Mononuclear cell (primary cell): Measurements from ENCODE around the gene INPP5K. TPM values are rescaled to one million over a fixed set of nuclear protein-coding genes. Genes with fewer than 3 reads are reported as not detected.
"Not testable (repeated sequence)": the region's sequence is repeated elsewhere in the genome, so short reads cannot be mapped to it uniquely, and the experiment has no call there.

ENCODE experiments used
- H3K27me3 ChIP-seq: 2 replicates; pipeline ENCODE4 v1.6.0; 2011; ENCODE audit warnings: low read length, control low read depth; ENCODE audit not compliant: insufficient read depth
- H3K4me1 ChIP-seq: 2 replicates; pipeline ENCODE4 v1.5.1; 2011; ENCODE audit warnings: mild to moderate bottlenecking, low read length, control low read depth; ENCODE audit not compliant: insufficient read depth
- H3K4me3 ChIP-seq: 2 replicates; pipeline ENCODE4 v1.5.1; 2011; ENCODE audit warnings: mild to moderate bottlenecking, low read length, moderate library complexity
- H3K9me3 ChIP-seq: 2 replicates; pipeline ENCODE4 v1.5.1; 2011; ENCODE audit warnings: low read depth, mild to moderate bottlenecking, control low read depth, low read length
- total RNA-seq: library from RNA; depleted of rRNA; stranded (reverse); fragments of >200 nt; gene quantifications from one replicate; pipeline ENCODE4 v1.2.3, GENCODE V29; 2012

The INPP5K gene
- total RNA-seq, 1 donor: 102 TPM

GRCh38 chr17:1526876-1527275 is 10.5 kb upstream of the INPP5K start:
- H3K9me3 ChIP-seq, H3K4me3 ChIP-seq, H3K27me3 ChIP-seq, H3K4me1 ChIP-seq: not testable (repeated sequence)

GRCh38 chr17:1522626-1523025 is 6.2 kb upstream of the INPP5K start:
- Histone ChIP-seq H3K27me3 (no peaks in the 10 kb centered on the region), H3K4me3 (no peak overlapping the region), H3K4me1 (peaks cover 6% of the 10 kb centered on the region), H3K9me3 (no peaks in the 10 kb centered on the region)

- H3K27me3 ChIP-seq: no peaks in the 10 kb centered on the region
- H3K9me3 ChIP-seq: no peaks in the 10 kb centered on the region
- H3K4me1 ChIP-seq: peaks cover 11% of the 10 kb centered on the region
- H3K4me3 ChIP-seq: no peak overlapping the region
Observed at GRCh38 chr17:1521086-1521640, 4.8 kb upstream of the INPP5K start.

- Histone ChIP-seq H3K4me1 (peaks cover 25% of the 10 kb centered on the region), H3K27me3 (no peaks in the 10 kb centered on the region), H3K9me3 (no peaks in the 10 kb centered on the region), H3K4me3 (no peak overlapping the region)
Observed at GRCh38 chr17:1519678-1520077, 3.3 kb upstream of the INPP5K start.

- H3K27me3 ChIP-seq: no peaks in the 10 kb centered on the region
- no peak overlapping the region for H3K4me3 ChIP-seq
Observed at GRCh38 chr17:1518410-1518809, 2.0 kb upstream of the INPP5K start.

GRCh38 chr17:1515640-1516387 is 598 bp downstream of the INPP5K start:
- Histone ChIP-seq H3K9me3 (no peaks in the 10 kb centered on the region), H3K27me3 (no peaks in the 10 kb centered on the region), H3K4me1 (peaks cover 28% of the 10 kb centered on the region), H3K4me3 (peak overlapping the region; percentile 92)

More at GRCh38 chr17:1518410-1518809, 2.0 kb upstream of the INPP5K start:
- Histone ChIP-seq H3K4me1 (peaks cover 28% of the 10 kb centered on the region), H3K9me3 (no peaks in the 10 kb centered on the region)

- H3K4me3 ChIP-seq: no peak overlapping the region
- H3K27me3 ChIP-seq: no peaks in the 10 kb centered on the region
- no peaks in the 10 kb centered on the region for H3K9me3 ChIP-seq
- H3K4me1 ChIP-seq: peaks cover 20% of the 10 kb centered on the region
Observed at GRCh38 chr17:1512351-1512750, 4.1 kb downstream of the INPP5K start.

GRCh38 chr17:1511756-1512321 is 4.6 kb downstream of the INPP5K start:
- Histone ChIP-seq H3K9me3 (no peaks in the 10 kb centered on the region), H3K4me1 (peaks cover 17% of the 10 kb centered on the region), H3K4me3 (no peak overlapping the region), H3K27me3 (no peaks in the 10 kb centered on the region)

- H3K9me3 ChIP-seq: no peaks in the 10 kb centered on the region
- H3K27me3 ChIP-seq: no peaks in the 10 kb centered on the region
- no peak overlapping the region for H3K4me3 ChIP-seq
- peaks cover 17% of the 10 kb centered on the region for H3K4me1 ChIP-seq
Observed at GRCh38 chr17:1511290-1511689, 5.1 kb downstream of the INPP5K start.

GRCh38 chr17:1509290-1509881 is 7.0 kb downstream of the INPP5K start:
- H3K9me3 ChIP-seq: no peaks in the 10 kb centered on the region
- H3K4me1 ChIP-seq: peaks cover under 1% of the 10 kb centered on the region
- H3K27me3 ChIP-seq: no peaks in the 10 kb centered on the region
- H3K4me3 ChIP-seq: no peak overlapping the region

- not testable (repeated sequence) for H3K4me3 ChIP-seq, H3K4me1 ChIP-seq, H3K27me3 ChIP-seq, H3K9me3 ChIP-seq
Observed at GRCh38 chr17:1508709-1509108, 7.7 kb downstream of the INPP5K start.

- no peaks in the 10 kb centered on the region for H3K27me3 ChIP-seq
- no peaks in the 10 kb centered on the region for H3K4me1 ChIP-seq
- H3K4me3 ChIP-seq: no peak overlapping the region
- no peaks in the 10 kb centered on the region for H3K9me3 ChIP-seq
Observed at GRCh38 chr17:1506649-1507267, 9.7 kb downstream of the INPP5K start.

GRCh38 chr17:1505586-1505985 is 10.8 kb downstream of the INPP5K start:
- Histone ChIP-seq H3K4me1 (no peaks in the 10 kb centered on the region), H3K27me3 (no peaks in the 10 kb centered on the region), H3K9me3 (no peaks in the 10 kb centered on the region), H3K4me3 (no peak overlapping the region)

- Histone ChIP-seq H3K4me1 (no peaks in the 10 kb centered on the region), H3K4me3 (no peak overlapping the region), H3K9me3 (no peaks in the 10 kb centered on the region), H3K27me3 (no peaks in the 10 kb centered on the region)
Observed at GRCh38 chr17:1504866-1505265, 11.5 kb downstream of the INPP5K start.

- Histone ChIP-seq H3K9me3 (no peaks in the 10 kb centered on the region), H3K4me3 (no peak overlapping the region), H3K27me3 (no peaks in the 10 kb centered on the region), H3K4me1 (no peaks in the 10 kb centered on the region)
Observed at GRCh38 chr17:1503699-1504098, 12.7 kb downstream of the INPP5K start.
